AG09319 (cell line): ENCODE data around the gene TWF1.
"Not testable (repeated sequence)": the region's sequence is repeated elsewhere in the genome, so short reads cannot be mapped to it uniquely, and the experiment has no call there.

Experiments
- DNase-seq: peaks from one replicate; pipeline ENCODE4 v3.0.0-alpha.2; 2010; ENCODE audit warnings: low read depth; ENCODE audit errors: extremely low read depth
- TF ChIP-seq, protein P1 (sequence below): IDR thresholded peaks from 2 replicates; pipeline ENCODE4 v1.5.1; 2011; ENCODE audit warnings: low read depth, mild to moderate bottlenecking, inconsistent platforms, low read length, moderate library complexity

Gene TWF1

DNA sequence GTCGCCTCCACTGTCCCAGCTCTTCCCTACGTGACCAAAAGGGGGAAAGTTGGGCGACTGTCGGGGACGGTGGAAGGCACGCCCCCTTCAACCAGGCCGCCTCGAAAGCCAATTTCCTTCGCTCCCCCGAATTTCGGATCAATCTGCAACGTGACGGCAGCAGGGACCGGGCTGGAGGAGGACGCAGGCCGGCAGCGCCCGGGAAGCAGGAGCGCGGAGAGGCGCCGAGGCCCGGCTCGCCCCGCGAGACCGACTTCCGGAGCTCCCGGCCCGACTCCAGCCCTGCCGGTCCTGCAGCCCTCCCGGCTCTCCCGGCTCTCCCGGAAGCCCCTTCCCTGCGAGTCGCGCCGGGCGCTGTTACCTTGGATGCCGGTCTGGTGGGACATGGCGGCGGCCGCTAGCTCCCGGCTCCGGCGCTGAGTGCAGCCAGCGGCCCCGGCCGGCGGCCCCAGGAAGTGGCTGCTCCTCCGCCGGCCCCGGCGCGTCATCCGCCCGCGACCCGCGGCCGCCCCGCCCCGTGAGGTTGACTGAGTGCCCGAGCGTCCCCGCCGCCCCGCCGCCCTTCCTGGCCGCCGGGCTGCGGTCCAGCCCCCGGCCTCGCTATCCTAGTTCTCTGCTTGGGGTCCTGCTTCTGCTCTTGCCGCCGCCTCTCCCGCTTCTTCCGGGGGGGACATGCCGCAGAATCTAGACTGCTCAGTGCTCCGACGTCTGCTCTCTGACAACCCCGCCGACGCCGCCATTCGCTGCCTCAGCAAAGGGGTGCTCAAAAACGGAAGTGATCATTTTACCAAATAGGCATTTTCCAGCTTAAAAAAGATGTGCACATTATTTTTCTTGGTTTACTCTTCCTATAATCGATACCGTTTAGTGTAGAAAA, at the start of gene TWF1:
TWF1 (minus strand) TSS at position 458 of the 877 bp plus-strand sequence; CDS start at position 386, 72 bp downstream.
- DNase-seq = no peak
- TF ChIP-seq, protein P1, sequence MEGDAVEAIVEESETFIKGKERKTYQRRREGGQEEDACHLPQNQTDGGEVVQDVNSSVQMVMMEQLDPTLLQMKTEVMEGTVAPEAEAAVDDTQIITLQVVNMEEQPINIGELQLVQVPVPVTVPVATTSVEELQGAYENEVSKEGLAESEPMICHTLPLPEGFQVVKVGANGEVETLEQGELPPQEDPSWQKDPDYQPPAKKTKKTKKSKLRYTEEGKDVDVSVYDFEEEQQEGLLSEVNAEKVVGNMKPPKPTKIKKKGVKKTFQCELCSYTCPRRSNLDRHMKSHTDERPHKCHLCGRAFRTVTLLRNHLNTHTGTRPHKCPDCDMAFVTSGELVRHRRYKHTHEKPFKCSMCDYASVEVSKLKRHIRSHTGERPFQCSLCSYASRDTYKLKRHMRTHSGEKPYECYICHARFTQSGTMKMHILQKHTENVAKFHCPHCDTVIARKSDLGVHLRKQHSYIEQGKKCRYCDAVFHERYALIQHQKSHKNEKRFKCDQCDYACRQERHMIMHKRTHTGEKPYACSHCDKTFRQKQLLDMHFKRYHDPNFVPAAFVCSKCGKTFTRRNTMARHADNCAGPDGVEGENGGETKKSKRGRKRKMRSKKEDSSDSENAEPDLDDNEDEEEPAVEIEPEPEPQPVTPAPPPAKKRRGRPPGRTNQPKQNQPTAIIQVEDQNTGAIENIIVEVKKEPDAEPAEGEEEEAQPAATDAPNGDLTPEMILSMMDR = peak; percentile 35

DNA sequence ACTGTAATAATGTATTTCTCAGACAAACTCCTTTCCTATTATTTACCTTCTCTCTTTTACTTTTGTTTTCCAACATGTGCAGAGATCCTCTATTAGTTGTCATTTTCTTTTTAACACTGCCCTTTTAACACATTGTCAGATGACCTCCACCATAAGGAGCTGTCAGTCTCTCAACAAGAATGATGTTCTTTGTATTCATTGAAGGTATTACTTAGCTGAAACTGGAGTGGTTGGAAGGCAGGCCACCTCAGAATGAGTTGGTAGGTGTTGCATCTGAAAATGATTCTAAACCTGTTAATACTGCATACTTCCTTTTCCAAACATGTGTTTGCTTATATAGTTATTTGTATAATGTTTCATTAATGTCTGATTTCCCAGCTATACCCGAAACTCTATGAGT, 46.6 kb upstream of the TWF1 start:
- TF ChIP-seq, protein P1 = no peak
- no peak for DNase-seq

DNA sequence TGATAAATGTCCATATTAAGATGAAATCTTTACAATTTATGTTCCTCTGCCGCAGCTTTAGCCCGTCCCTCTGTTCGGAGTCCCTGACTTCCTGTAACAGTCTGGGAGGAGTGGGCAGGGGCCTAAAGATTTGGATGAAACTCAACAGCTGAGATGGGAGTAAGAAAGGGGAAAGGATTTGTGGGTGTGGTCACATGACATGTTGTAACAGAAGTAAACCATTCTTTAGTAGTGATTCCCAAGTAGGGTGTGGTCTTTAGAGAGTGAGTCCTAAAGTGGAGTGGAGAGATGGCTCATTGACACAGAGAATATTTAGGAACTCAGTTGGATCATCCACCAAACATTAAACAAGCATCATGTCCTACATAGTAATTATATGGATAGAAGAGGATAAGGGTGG, 42.7 kb upstream of the TWF1 start:
- DNase-seq = no peak
- TF ChIP-seq, protein P1 = no peak

DNA sequence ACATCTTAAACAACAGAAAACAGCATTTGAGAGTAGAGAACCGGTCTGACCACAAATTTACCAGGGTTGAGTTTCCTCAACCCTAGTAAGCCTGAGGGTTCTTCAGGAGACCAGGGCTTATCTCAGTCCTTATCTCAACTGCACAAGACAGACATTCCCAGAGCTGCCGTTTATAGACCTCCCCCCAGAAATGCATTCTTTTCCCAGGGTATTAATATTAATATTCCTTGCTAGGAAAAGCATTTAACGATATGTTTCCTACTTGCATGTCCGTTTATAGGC, 42.0 kb upstream of the TWF1 start:
- no peak for DNase-seq
- TF ChIP-seq, protein P1 = no peak

DNA sequence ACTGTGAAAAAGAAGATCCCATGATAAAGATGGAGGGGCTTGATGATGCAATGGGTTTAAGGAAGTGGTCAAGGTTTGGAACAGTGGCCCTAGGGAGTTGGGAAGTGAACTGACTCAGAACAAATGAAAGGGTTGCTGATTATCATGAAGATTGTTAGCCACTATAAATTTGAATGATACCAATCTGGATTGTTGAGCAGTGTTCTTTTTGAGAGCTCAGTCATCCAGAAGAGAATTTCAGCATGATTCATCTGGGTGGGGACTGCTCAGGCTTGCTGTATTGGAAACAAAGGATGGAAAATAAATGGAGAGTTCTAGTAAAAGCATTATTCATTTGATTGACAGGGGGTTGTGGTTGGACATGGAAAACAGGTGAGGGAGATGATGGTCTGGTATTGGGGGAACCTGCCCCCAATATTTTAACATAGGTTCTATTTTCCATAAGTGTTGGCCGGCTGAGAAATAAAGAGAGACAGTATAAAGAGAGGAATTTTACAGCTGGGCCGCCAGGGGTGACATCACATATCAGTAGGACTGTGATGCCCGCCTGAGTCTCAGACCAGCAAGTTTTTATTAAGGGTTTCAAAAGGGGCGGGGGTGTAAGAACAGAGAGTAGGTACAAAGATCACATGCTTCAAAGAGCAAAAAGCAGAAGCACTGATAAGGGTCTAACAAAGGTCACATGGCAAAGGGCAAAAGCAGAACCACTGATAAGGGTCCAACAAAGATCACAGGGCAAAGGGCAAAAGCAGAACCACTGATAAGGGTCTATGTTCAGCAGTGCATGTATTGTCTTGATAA, 41.5 kb upstream of the TWF1 start:
- DNase-seq = not testable (repeated sequence)

DNA sequence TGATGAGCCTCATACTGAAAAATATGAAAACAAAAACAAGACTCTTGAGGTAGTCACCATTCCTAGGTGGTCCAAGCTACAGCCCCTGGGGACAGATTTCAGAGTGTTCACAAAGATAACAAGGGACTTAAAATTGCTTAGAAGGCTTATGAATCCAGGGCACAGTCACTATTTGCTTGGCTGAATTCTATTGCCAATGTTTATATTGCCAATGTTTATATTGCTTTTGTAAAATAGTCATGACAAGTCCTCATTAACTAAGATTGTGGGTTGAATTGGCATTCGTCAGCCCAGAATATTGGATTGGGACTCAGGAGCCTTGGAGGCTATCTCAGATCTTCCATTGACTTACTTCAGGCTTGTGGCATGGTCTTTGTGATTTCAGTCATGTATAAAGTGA, 36.1 kb upstream of the TWF1 start:
- TF ChIP-seq, protein P1 = no peak
- DNase-seq = no peak

DNA sequence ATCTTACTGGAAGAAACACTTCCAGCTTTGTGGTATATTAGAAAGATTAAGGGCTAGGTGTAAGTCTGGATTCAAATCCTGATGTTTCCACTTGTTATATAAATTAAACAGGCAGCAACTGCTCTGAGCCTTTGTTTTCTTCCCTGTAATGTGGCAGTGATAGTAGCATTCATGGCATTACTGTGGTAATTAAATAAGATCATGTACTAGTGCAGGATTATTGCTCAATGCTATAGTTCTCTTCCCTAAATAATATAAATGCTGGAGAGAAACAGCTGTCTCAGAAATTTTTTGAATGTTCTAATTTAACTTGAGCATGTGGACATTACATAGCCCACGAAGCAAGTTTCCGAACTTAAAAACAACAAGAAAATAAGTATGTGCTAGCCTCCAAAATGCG, 35.1 kb upstream of the TWF1 start:
- TF ChIP-seq, protein P1 = no peak
- no peak for DNase-seq
